ENCODE data around the gene ADRA2B. TPM values are rescaled to one million over a fixed set of nuclear protein-coding genes. Genes with fewer than 3 reads are reported as not detected.

ADRA2B gene
- total and polyA plus RNA-seq, 2 donors (not counting 1 experiment from before 2014, with no cell fraction given): 0.27 to 0.46 TPM

DNA sequence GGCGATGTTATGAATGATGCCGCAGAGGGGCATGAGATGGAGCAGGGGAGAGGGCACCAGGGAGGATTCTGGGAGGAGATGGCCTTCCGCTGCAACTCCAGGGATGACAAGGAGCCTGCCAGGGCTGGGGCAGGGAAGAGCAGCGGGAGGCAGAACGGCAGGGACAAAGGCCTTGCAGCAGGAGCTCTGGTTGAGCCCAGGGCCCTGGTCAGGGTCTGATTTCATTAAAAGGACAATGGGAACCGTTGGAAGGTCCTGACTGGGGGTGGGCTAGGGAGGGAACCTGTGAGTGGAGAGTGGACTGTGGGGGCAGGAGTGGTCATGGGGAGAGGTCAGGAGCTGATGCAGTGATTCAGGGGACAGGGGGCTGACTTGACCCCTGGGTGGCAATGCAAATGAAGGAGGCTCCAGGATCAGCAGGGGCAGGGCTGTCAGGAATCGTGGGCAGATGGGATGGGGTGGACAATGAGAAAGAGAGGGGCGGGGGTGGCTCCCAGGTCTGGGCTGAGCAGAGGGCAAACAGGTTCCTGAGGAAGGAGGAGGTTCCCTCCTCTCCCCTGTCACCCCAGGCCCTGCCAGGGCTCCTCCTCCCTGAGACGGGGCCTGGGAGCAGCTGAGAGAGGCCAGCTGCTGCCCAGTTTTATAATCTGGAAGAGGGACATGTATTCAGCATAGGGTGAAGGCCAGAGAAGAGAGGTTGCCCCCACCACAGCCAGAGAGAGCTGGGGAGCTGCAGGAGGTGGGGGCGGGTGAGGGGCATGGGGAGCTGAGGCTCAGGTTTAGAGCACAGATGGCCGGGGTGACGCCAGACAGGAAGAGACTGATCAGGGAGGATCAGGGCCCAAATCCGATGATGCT is 36.2 kb upstream of the ADRA2B start:
- Histone ChIP-seq H3K79me2 (ENCODE audit: control insufficient read depth, insufficient read depth, low read length) (no peaks in the 10 kb centered on the region), H3K36me3 (replicated peaks in 1 of 2; ENCODE audit: control extremely low read depth in 1 of 2, control insufficient read depth in 1 of 2, extremely low read depth in 1 of 2, insufficient read depth in 2 of 2, low read length in 1 of 2) (no peaks in the 10 kb centered on the region), H3K27me3 (replicated peaks in 1 of 4; ENCODE audit: control extremely low read depth in 1 of 4, control insufficient read depth in 3 of 4, insufficient read depth in 4 of 4, low read length in 3 of 4) (no peaks in the 10 kb centered on the region), H4K20me1 (ENCODE audit: control insufficient read depth, insufficient read depth, low read length, poor library complexity, severe bottlenecking) (no peaks in the 10 kb centered on the region), H3K9ac (ENCODE audit: low read length) (no peak overlapping the region), H2AFZ (ENCODE audit: insufficient read depth, low read depth, low read length, poor library complexity, severe bottlenecking) (no peak overlapping the region), H3K4me2 (replicated peaks; ENCODE audit: low read depth, low read length, poor library complexity, severe bottlenecking) (no peak overlapping the region), H3K4me3 (ENCODE audit: control extremely low read depth in 1 of 5, extremely low read depth in 1 of 5, insufficient read depth in 1 of 5, low read depth in 2 of 5, low read length in 4 of 5) (no peak overlapping the region), H3K9me3 (ENCODE audit: control extremely low read depth in 1 of 3, control insufficient read depth in 2 of 3, insufficient read depth in 1 of 3, low read length in 2 of 3) (no peaks in the 10 kb centered on the region), H3K27ac (ENCODE audit: low read length in 2 of 2) (no peak overlapping the region), H3K4me1 (ENCODE audit: control insufficient read depth in 2 of 2, insufficient read depth in 2 of 2, low read length in 2 of 2) (peaks cover 44 to 54% of the 10 kb centered on the region in 2 donors)
- Mint-ChIP-seq H3K4me1 (peaks cover 69% of the 10 kb centered on the region), H3K4me3 (no peak overlapping the region), H3K27ac (peak overlapping the region; percentile 68), H3K9me3 (ENCODE audit: insufficient read depth) (no peaks in the 10 kb centered on the region), H3K27me3 (no peaks in the 10 kb centered on the region)
- ChIA-PET POLR2A (interaction anchor here (0.6 to 0.9 kb wide), 2 partner anchors 55 to 161 kb away, joined by 3 to 5 read pairs; no protein-coding TSS in a partner anchor), CTCF (interaction anchor here (1.6 to 23.6 kb wide), 3 partner anchors 10 to 18 kb away, joined by 6 to 1065 read pairs (median 29); partner anchors contain the start of gene ASTL)
- TF ChIP-seq CTCF (IDR thresholded peaks at IDR 0.05) (no peak), EZH2 (IDR thresholded peaks at IDR 0.05; ENCODE audit: borderline replicate concordance, insufficient read depth, low read depth, low read length, poor library complexity, severe bottlenecking) (no peak)
- DNase-seq (peak; percentile 11), ATAC-seq (ENCODE audit: low read depth) (no peak)
- intact Hi-C loops (cut with micrococcal nuclease): no loop called here
- 84% methylated on average over 10 of the region's 13 CpGs for WGBS (ENCODE audit: insufficient coverage)
